GM23338 (cell line): ENCODE results near the gene TMEM127. TPM values are rescaled to one million over a fixed set of nuclear protein-coding genes. Genes with fewer than 3 reads are reported as not detected.
"Not testable (repeated sequence)": the region's sequence is repeated elsewhere in the genome, so short reads cannot be mapped to it uniquely, and the experiment has no call there.

Experiments
- ATAC-seq: fragments of 200-7000 bp; cut with Tn5 transposase; 3 replicates; pipeline ENCODE4 v1.9.1; 2020
- DNase-seq: peaks from one replicate; pipeline ENCODE4 v3.0.0-alpha.2; 2015; ENCODE audit warnings: low spot score
- H2AFZ ChIP-seq: fragments of 200-600 bp; sonication (generic); 2 replicates; pipeline ENCODE4 v1.8.0; 2016; ENCODE audit warnings: antibody characterized with exemption, mild to moderate bottlenecking, moderate library complexity
- H3F3A ChIP-seq: fragments of 200-600 bp; sonication (generic); replicated peaks from 2 replicates; pipeline ENCODE4 v1.8.0; 2017; ENCODE audit warnings: antibody characterized with exemption, mixed run types, low read depth
- H3K27ac ChIP-seq: fragments of 200-600 bp; sonication (generic); 2 replicates; pipeline ENCODE4 v1.6.1; 2016; ENCODE audit warnings: low read depth
- H3K27me3 ChIP-seq: fragments of 200-600 bp; sonication (generic); 2 replicates; pipeline ENCODE4 v1.8.0; 2016; ENCODE audit warnings: mild to moderate bottlenecking, mixed run types, moderate library complexity; ENCODE audit not compliant: insufficient read depth
- H3K36me3 ChIP-seq: fragments of 200-600 bp; sonication (generic); 2 replicates; pipeline ENCODE4 v1.8.0; 2016; ENCODE audit warnings: mild to moderate bottlenecking; ENCODE audit not compliant: insufficient read depth
- H3K4me1 ChIP-seq: fragments of 200-600 bp; sonication (generic); 2 replicates; pipeline ENCODE4 v1.8.0; 2016; ENCODE audit warnings: mild to moderate bottlenecking, moderate library complexity; ENCODE audit not compliant: insufficient read depth
- H3K4me2 ChIP-seq: fragments of 200-600 bp; sonication (generic); 2 replicates; pipeline ENCODE4 v1.7.1; 2017; ENCODE audit warnings: mixed run types
- H3K4me3 ChIP-seq: fragments of 200-600 bp; sonication (generic); 2 replicates; pipeline ENCODE4 v1.6.1; 2016; ENCODE audit warnings: mixed run types
- H3K79me2 ChIP-seq: fragments of 200-600 bp; sonication (generic); replicated peaks from 2 replicates; pipeline ENCODE4 v1.8.0; 2017; ENCODE audit warnings: mild to moderate bottlenecking; ENCODE audit not compliant: insufficient read depth
- H3K9me2 ChIP-seq: fragments of 200-600 bp; sonication (generic); 2 replicates; pipeline ENCODE4 v1.8.0; 2017; ENCODE audit not compliant: insufficient read depth
- H4K20me1 ChIP-seq: fragments of 200-600 bp; sonication (generic); replicated peaks from 2 replicates; pipeline ENCODE4 v1.8.0; 2017; ENCODE audit warnings: mild to moderate bottlenecking; ENCODE audit not compliant: insufficient read depth
- H3K27ac Mint-ChIP-seq: 2 replicates; pipeline ENCODE4 v1.8.0; 2020; ENCODE audit warnings: inconsistent platforms, mild to moderate bottlenecking, moderate library complexity, mixed read lengths
- H3K27me3 Mint-ChIP-seq: 3 replicates; pipeline ENCODE4 v1.8.0; 2022; ENCODE audit warnings: low read depth, mild to moderate bottlenecking, moderate library complexity, mixed read lengths, inconsistent platforms; ENCODE audit not compliant: insufficient read depth, poor library complexity
- H3K36me3 Mint-ChIP-seq: 3 replicates; pipeline ENCODE4 v1.8.0; 2021; ENCODE audit warnings: low read depth, mild to moderate bottlenecking, inconsistent platforms, moderate library complexity, mixed read lengths
- H3K4me1 Mint-ChIP-seq: 3 replicates; pipeline ENCODE4 v1.8.0; 2020; ENCODE audit warnings: mild to moderate bottlenecking, inconsistent platforms, mixed read lengths
- H3K4me3 Mint-ChIP-seq: 3 replicates; pipeline ENCODE4 v1.8.0; 2021; ENCODE audit warnings: moderate library complexity, mild to moderate bottlenecking, inconsistent platforms, mixed read lengths
- H3K9me3 Mint-ChIP-seq: 3 replicates; pipeline ENCODE4 v1.8.0; 2020; ENCODE audit warnings: moderate library complexity, mild to moderate bottlenecking, inconsistent platforms, mixed read lengths
- CREB1 ChIP-seq: fragments of 250-450 bp; sonication (Bioruptor Pico); IDR thresholded peaks from 2 replicates; pipeline ENCODE4 v1.5.0; 2020; ENCODE audit warnings: low read depth, mild to moderate bottlenecking, moderate library complexity
- EZH2 ChIP-seq: fragments of 200-600 bp; sonication (generic); IDR thresholded peaks from one replicate; pipeline ENCODE4 v1.8.0; 2017; ENCODE audit warnings: antibody characterized with exemption, mild to moderate bottlenecking, low read depth; ENCODE audit not compliant: unreplicated experiment
- POLR2AphosphoS5 ChIP-seq: IDR thresholded peaks from 2 replicates; pipeline ENCODE4 v1.6.1; 2016; ENCODE audit warnings: antibody characterized with exemption, low read depth
- STAT1 ChIP-seq: IDR thresholded peaks from one replicate; pipeline ENCODE4 v1.6.1; 2016; ENCODE audit warnings: antibody characterized with exemption; ENCODE audit not compliant: unreplicated experiment
- ZNF114 ChIP-seq: fragments of 250-450 bp; sonication (Bioruptor Pico); IDR thresholded peaks from 2 replicates; pipeline ENCODE4 v1.5.0; 2020; ENCODE audit warnings: mild to moderate bottlenecking, moderate library complexity
- ZNF331 ChIP-seq: fragments of 250-450 bp; sonication (Bioruptor Pico); IDR thresholded peaks from 2 replicates; pipeline ENCODE4 v1.5.0; 2020; ENCODE audit warnings: low read depth, mild to moderate bottlenecking, moderate library complexity
- polyA plus RNA-seq: library from polyadenylated mRNA; unstranded; fragments of >200 nt; fragmentation: Nextera tagmentation; extraction: Ambion mirVana; gene quantifications from 2 replicates; pipeline ENCODE4 v1.2.1, GENCODE V29; 2016
- total RNA-seq: library from RNA; depleted of rRNA; stranded (reverse); fragments of >200 nt; shearing (Covaris generic); gene quantifications from 2 replicates; pipeline ENCODE4 v1.2.3, GENCODE V29; 2014
- TF ChIP-seq, protein P1 (sequence below), 2 experiments: fragments of 200-600 bp in 1 of 2; sonication (generic) in 1 of 2; conservative IDR thresholded peaks; 2 replicates each; pipeline versions ENCODE4 v1.5.1 to v1.6.1; 2016 to 2017; ENCODE audit warnings: antibody characterized with exemption in 2 of 2, low read depth in 2 of 2, mild to moderate bottlenecking in 2 of 2, moderate library complexity in 1 of 2
- TF ChIP-seq, protein P2 (sequence below): fragments of 250-450 bp; sonication (Bioruptor Pico); IDR thresholded peaks from 2 replicates; pipeline ENCODE4 v1.5.0; 2020; ENCODE audit warnings: mild to moderate bottlenecking, moderate library complexity
- TF ChIP-seq, protein P3 (sequence below): IDR thresholded peaks from 2 replicates; pipeline ENCODE4 v1.6.1; 2016; ENCODE audit warnings: antibody characterized with exemption

The TMEM127 gene
- total and polyA plus RNA-seq, 2 experiments from 2014 or later = 4.9 to 19.9 TPM

DNA sequence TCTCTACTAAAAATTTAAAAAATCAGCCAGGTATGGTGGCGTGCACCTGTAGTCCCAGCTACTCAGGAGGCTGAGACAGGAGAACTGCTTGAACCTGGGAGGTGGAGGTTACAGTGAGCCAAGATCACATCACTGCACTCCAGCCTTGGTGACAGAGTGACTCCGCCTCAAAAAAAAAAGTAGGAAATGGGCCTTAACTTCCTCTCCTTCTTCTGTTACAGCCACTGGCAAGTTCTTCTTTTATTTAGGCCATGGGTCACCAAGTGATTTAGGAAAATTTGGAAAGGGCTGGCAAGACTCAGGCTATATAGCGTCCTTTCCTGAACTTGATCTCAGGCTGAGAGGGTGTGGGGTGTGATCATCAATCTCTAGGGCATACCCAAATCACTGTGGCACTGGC, 8.1 kb downstream of the TMEM127 start:
- not testable (repeated sequence) for H3K27ac Mint-ChIP-seq, H3K4me1 Mint-ChIP-seq

DNA sequence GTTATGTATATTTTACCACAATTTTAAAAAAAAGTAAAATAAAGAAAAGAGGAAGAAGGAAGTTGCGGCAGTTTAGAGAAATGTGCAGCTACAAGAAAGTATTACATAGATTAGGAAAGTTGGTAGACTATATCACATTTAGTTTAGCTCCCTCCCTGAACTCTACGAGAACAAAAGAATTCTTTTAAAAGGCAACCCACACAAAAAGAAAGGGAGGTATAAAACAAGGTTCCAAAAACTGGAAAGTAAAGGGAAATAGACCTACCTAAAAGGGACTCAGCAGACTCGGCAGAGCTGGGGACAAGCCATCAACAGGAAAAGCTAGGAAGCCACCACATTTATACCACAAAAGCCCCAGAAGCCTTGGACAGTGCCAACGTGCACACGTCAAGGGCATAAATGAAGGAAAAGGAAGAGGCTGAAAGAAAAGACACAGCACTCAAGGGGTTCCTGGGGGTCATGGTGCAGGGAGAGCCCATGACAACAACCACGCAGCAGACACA, 9.1 kb downstream of the TMEM127 start:
- Mint-ChIP-seq H3K9me3 (no peaks in the 10 kb centered on the region), H3K27ac (no peak overlapping the region), H3K27me3 (peaks cover 5% of the 10 kb centered on the region), H3K4me3 (no peak overlapping the region), H3K4me1 (peaks cover 10% of the 10 kb centered on the region), H3K36me3 (peaks cover 22% of the 10 kb centered on the region)
- Histone ChIP-seq H3K4me1 (no peaks in the 10 kb centered on the region; the same call in 1 of the 2 replicates), H3F3A (no peaks in the 10 kb centered on the region), H3K36me3 (peaks cover 11% of the 10 kb centered on the region; the same call in 1 of the 2 replicates), H3K27ac (no peak overlapping the region), H2AFZ (no peak overlapping the region), H3K9me2 (no peaks in the 10 kb centered on the region), H4K20me1 (peaks cover 19% of the 10 kb centered on the region), H3K4me2 (no peak overlapping the region), H3K4me3 (no peak overlapping the region), H3K79me2 (peaks cover 13% of the 10 kb centered on the region; the same call in 1 of the 2 replicates), H3K27me3 (no peaks in the 10 kb centered on the region)
- ATAC-seq (no peak), DNase-seq (no peak)
- TF ChIP-seq EZH2 (no peak), POLR2AphosphoS5 (no peak), STAT1 (no peak), CREB1 (no peak), ZNF114 (CRISPR knock-in tag) (no peak), ZNF331 (no peak)
- TF ChIP-seq, protein P1, sequence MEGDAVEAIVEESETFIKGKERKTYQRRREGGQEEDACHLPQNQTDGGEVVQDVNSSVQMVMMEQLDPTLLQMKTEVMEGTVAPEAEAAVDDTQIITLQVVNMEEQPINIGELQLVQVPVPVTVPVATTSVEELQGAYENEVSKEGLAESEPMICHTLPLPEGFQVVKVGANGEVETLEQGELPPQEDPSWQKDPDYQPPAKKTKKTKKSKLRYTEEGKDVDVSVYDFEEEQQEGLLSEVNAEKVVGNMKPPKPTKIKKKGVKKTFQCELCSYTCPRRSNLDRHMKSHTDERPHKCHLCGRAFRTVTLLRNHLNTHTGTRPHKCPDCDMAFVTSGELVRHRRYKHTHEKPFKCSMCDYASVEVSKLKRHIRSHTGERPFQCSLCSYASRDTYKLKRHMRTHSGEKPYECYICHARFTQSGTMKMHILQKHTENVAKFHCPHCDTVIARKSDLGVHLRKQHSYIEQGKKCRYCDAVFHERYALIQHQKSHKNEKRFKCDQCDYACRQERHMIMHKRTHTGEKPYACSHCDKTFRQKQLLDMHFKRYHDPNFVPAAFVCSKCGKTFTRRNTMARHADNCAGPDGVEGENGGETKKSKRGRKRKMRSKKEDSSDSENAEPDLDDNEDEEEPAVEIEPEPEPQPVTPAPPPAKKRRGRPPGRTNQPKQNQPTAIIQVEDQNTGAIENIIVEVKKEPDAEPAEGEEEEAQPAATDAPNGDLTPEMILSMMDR (conservative IDR thresholded peaks at IDR 0.05; ENCODE audit: low read depth in 2 of 2) = no peak
- TF ChIP-seq, protein P2, sequence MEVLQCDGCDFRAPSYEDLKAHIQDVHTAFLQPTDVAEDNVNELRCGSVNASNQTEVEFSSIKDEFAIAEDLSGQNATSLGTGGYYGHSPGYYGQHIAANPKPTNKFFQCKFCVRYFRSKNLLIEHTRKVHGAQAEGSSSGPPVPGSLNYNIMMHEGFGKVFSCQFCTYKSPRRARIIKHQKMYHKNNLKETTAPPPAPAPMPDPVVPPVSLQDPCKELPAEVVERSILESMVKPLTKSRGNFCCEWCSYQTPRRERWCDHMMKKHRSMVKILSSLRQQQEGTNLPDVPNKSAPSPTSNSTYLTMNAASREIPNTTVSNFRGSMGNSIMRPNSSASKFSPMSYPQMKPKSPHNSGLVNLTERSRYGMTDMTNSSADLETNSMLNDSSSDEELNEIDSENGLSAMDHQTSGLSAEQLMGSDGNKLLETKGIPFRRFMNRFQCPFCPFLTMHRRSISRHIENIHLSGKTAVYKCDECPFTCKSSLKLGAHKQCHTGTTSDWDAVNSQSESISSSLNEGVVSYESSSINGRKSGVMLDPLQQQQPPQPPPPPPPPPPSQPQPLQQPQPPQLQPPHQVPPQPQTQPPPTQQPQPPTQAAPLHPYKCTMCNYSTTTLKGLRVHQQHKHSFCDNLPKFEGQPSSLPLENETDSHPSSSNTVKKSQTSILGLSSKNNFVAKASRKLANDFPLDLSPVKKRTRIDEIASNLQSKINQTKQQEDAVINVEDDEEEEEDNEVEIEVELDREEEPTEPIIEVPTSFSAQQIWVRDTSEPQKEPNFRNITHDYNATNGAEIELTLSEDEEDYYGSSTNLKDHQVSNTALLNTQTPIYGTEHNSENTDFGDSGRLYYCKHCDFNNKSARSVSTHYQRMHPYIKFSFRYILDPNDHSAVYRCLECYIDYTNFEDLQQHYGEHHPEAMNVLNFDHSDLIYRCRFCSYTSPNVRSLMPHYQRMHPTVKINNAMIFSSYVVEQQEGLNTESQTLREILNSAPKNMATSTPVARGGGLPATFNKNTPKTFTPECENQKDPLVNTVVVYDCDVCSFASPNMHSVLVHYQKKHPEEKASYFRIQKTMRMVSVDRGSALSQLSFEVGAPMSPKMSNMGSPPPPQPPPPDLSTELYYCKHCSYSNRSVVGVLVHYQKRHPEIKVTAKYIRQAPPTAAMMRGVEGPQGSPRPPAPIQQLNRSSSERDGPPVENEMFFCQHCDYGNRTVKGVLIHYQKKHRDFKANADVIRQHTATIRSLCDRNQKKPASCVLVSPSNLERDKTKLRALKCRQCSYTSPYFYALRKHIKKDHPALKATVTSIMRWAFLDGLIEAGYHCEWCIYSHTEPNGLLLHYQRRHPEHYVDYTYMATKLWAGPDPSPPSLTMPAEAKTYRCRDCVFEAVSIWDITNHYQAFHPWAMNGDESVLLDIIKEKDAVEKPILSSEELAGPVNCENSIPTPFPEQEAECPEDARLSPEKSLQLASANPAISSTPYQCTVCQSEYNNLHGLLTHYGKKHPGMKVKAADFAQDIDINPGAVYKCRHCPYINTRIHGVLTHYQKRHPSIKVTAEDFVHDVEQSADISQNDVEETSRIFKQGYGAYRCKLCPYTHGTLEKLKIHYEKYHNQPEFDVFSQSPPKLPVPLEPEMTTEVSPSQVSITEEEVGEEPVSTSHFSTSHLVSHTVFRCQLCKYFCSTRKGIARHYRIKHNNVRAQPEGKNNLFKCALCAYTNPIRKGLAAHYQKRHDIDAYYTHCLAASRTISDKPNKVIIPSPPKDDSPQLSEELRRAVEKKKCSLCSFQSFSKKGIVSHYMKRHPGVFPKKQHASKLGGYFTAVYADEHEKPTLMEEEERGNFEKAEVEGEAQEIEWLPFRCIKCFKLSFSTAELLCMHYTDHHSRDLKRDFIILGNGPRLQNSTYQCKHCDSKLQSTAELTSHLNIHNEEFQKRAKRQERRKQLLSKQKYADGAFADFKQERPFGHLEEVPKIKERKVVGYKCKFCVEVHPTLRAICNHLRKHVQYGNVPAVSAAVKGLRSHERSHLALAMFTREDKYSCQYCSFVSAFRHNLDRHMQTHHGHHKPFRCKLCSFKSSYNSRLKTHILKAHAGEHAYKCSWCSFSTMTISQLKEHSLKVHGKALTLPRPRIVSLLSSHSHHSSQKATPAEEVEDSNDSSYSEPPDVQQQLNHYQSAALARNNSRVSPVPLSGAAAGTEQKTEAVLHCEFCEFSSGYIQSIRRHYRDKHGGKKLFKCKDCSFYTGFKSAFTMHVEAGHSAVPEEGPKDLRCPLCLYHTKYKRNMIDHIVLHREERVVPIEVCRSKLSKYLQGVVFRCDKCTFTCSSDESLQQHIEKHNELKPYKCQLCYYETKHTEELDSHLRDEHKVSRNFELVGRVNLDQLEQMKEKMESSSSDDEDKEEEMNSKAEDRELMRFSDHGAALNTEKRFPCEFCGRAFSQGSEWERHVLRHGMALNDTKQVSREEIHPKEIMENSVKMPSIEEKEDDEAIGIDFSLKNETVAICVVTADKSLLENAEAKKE (CRISPR knock-in tag) = no peak
- TF ChIP-seq, protein P3, sequence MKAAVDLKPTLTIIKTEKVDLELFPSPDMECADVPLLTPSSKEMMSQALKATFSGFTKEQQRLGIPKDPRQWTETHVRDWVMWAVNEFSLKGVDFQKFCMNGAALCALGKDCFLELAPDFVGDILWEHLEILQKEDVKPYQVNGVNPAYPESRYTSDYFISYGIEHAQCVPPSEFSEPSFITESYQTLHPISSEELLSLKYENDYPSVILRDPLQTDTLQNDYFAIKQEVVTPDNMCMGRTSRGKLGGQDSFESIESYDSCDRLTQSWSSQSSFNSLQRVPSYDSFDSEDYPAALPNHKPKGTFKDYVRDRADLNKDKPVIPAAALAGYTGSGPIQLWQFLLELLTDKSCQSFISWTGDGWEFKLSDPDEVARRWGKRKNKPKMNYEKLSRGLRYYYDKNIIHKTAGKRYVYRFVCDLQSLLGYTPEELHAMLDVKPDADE = no peak

More for the DNA sequence above, 8.1 kb downstream of the TMEM127 start:
- not testable (repeated sequence) for H3K27me3 Mint-ChIP-seq, H3K9me3 Mint-ChIP-seq, H3K4me2 ChIP-seq, H3F3A ChIP-seq, ATAC-seq, H3K27ac ChIP-seq, DNase-seq, H3K9me2 ChIP-seq, H3K27me3 ChIP-seq, H3K4me3 Mint-ChIP-seq, H2AFZ ChIP-seq, H3K4me1 ChIP-seq, H3K4me3 ChIP-seq
- H3K36me3 ChIP-seq = peaks cover 11% of the 10 kb centered on the region; the same call in 1 of the 2 replicates
- H4K20me1 ChIP-seq = peaks cover 19% of the 10 kb centered on the region
- peaks cover 21% of the 10 kb centered on the region; the same call in 1 of the 2 replicates for H3K79me2 ChIP-seq
- H3K36me3 Mint-ChIP-seq = peaks cover 12% of the 10 kb centered on the region
